Stomach (tissue), 4 donors: ENCODE results near the gene DYNLT2.

ENCODE experiments used
- CTCF ChIP-seq, 7 experiments: fragments of 450-650 bp in 4 of 7; fragments of 200-600 bp in 3 of 7; sonication (generic) in 3 of 7; IDR thresholded peaks; one replicate each; pipeline ENCODE4 v1.5.1; 2016 to 2019; ENCODE audit warnings: antibody characterized with exemption in 7 of 7, control low read depth in 2 of 7, mild to moderate bottlenecking in 1 of 7
- EP300 ChIP-seq: sonication (generic); formaldehyde crosslinking; IDR thresholded peaks from one replicate; pipeline ENCODE4 v1.6.1; 2017; ENCODE audit warnings: antibody characterized with exemption

- no peak for TF ChIP-seq EP300
- no peak for TF ChIP-seq CTCF (IDR thresholded peaks at IDR 0.05)
These were observed 12.3 kb downstream of the DYNLT2 start for GRCh38 chr6:169738976-169739529.
